Panc1 (cell line): Measurements from ENCODE around the gene CLIC4.

Source experiments
- POLR2AphosphoS5 ChIP-seq: IDR thresholded peaks from 2 replicates; pipeline ENCODE4 v1.6.1; 2012; ENCODE audit warnings: mild to moderate bottlenecking, low read depth, low read length, moderate library complexity
- SIN3A ChIP-seq: IDR thresholded peaks from 2 replicates; pipeline ENCODE4 v1.6.1; 2012; ENCODE audit warnings: low read depth, mild to moderate bottlenecking, low read length, moderate library complexity, borderline replicate concordance; ENCODE audit not compliant: insufficient read depth
- TF ChIP-seq, protein P1 (sequence below): fragments of 450-650 bp; IDR thresholded peaks from 2 replicates; pipeline ENCODE4 v1.5.1; 2017; ENCODE audit warnings: mild to moderate bottlenecking
- TF ChIP-seq, protein P2 (sequence below), 2 experiments: IDR thresholded peaks; 2 replicates each; pipeline ENCODE4 v1.6.1; 2011 to 2012; ENCODE audit warnings: low read depth in 2 of 2, control low read depth in 1 of 2, low read length in 1 of 2, mild to moderate bottlenecking in 1 of 2, moderate library complexity in 1 of 2; ENCODE audit not compliant: insufficient read depth in 1 of 2

- TF ChIP-seq, protein P1, sequence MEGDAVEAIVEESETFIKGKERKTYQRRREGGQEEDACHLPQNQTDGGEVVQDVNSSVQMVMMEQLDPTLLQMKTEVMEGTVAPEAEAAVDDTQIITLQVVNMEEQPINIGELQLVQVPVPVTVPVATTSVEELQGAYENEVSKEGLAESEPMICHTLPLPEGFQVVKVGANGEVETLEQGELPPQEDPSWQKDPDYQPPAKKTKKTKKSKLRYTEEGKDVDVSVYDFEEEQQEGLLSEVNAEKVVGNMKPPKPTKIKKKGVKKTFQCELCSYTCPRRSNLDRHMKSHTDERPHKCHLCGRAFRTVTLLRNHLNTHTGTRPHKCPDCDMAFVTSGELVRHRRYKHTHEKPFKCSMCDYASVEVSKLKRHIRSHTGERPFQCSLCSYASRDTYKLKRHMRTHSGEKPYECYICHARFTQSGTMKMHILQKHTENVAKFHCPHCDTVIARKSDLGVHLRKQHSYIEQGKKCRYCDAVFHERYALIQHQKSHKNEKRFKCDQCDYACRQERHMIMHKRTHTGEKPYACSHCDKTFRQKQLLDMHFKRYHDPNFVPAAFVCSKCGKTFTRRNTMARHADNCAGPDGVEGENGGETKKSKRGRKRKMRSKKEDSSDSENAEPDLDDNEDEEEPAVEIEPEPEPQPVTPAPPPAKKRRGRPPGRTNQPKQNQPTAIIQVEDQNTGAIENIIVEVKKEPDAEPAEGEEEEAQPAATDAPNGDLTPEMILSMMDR, result no peak
- TF ChIP-seq SIN3A (no peak), POLR2AphosphoS5 (no peak)
- TF ChIP-seq, protein P2, sequence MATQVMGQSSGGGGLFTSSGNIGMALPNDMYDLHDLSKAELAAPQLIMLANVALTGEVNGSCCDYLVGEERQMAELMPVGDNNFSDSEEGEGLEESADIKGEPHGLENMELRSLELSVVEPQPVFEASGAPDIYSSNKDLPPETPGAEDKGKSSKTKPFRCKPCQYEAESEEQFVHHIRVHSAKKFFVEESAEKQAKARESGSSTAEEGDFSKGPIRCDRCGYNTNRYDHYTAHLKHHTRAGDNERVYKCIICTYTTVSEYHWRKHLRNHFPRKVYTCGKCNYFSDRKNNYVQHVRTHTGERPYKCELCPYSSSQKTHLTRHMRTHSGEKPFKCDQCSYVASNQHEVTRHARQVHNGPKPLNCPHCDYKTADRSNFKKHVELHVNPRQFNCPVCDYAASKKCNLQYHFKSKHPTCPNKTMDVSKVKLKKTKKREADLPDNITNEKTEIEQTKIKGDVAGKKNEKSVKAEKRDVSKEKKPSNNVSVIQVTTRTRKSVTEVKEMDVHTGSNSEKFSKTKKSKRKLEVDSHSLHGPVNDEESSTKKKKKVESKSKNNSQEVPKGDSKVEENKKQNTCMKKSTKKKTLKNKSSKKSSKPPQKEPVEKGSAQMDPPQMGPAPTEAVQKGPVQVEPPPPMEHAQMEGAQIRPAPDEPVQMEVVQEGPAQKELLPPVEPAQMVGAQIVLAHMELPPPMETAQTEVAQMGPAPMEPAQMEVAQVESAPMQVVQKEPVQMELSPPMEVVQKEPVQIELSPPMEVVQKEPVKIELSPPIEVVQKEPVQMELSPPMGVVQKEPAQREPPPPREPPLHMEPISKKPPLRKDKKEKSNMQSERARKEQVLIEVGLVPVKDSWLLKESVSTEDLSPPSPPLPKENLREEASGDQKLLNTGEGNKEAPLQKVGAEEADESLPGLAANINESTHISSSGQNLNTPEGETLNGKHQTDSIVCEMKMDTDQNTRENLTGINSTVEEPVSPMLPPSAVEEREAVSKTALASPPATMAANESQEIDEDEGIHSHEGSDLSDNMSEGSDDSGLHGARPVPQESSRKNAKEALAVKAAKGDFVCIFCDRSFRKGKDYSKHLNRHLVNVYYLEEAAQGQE (IDR thresholded peaks at IDR 0.05; ENCODE audit: insufficient read depth in 1 of 2, low read depth in 2 of 2, low read length in 1 of 2), result no peak
These were observed 17.0 kb downstream of the CLIC4 start for GRCh38 chr1:24762133-24762676.
